Fibroblast of lung (primary cell): ENCODE results near the gene SLC22A23.

Experiments
- EZH2 ChIP-seq: IDR thresholded peaks from 2 replicates; pipeline ENCODE4 v1.5.1; 2012; ENCODE audit warnings: low read length, control low read depth, mild to moderate bottlenecking; ENCODE audit errors: missing control alignments
- TF ChIP-seq, protein P1 (sequence below), 2 donors: IDR thresholded peaks in 1 of 2; conservative IDR thresholded peaks in 1 of 2; 1 replicate in 1 of 2; 2 replicates in 1 of 2; pipeline ENCODE4 v1.5.1; 2011 to 2012; ENCODE audit warnings: low read length in 2 of 2, control low read depth in 1 of 2, inconsistent platforms in 1 of 2, low read depth in 1 of 2, mild to moderate bottlenecking in 1 of 2

DNA sequence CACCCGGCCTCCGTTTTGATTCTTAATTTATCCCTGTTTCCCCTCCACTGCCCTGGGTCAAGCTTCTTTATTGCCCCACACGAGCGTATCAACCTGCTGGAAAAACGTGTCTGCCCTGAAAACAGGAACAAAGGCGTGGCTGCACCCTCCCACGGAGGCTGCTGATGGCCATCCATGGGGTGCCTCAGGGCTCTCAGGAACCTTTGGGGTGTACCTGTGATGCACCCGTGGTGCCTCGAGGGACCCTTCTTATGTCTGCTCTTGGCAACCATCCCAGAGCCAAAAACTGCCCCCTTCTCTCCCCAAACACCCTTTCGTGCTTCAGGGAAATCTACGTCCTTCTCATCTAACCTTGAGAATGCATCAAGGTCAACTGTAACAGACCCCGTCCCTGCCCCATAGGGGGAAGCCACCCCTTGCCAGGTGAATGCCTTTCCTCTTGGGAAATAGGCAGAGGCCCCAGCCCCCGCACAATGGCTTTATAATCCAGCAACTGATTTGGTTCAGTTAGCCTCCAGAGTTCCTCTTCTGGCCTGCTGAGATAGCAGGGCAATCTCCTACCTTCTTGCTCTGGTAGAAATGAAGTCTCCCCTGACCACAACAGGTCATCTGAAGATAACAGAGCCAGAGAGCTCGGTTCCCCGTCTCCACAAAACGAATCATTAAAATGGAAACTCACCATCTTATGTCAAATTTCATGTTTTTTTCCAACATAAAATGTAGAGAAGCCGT lies 168.7 kb downstream of the SLC22A23 start:
- TF ChIP-seq, protein P1, sequence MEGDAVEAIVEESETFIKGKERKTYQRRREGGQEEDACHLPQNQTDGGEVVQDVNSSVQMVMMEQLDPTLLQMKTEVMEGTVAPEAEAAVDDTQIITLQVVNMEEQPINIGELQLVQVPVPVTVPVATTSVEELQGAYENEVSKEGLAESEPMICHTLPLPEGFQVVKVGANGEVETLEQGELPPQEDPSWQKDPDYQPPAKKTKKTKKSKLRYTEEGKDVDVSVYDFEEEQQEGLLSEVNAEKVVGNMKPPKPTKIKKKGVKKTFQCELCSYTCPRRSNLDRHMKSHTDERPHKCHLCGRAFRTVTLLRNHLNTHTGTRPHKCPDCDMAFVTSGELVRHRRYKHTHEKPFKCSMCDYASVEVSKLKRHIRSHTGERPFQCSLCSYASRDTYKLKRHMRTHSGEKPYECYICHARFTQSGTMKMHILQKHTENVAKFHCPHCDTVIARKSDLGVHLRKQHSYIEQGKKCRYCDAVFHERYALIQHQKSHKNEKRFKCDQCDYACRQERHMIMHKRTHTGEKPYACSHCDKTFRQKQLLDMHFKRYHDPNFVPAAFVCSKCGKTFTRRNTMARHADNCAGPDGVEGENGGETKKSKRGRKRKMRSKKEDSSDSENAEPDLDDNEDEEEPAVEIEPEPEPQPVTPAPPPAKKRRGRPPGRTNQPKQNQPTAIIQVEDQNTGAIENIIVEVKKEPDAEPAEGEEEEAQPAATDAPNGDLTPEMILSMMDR (conservative IDR thresholded peaks at IDR 0.05 in 1 of 2, IDR thresholded peaks at IDR 0.05 in 1 of 2; ENCODE audit: low read depth in 1 of 2, low read length in 2 of 2): no peak
- TF ChIP-seq EZH2: no peak
